C4-2B (cell line): ENCODE results near the gene GNAI2.

ENCODE experiments used
- ZFX ChIP-seq: fragments of 450-650 bp; IDR thresholded peaks from 2 replicates; pipeline ENCODE4 v1.6.1; 2017
- TF ChIP-seq, protein P1 (sequence below): fragments of 450-650 bp; conservative IDR thresholded peaks from 2 replicates; pipeline ENCODE4 v1.5.1; 2017; ENCODE audit warnings: mild to moderate bottlenecking

DNA sequence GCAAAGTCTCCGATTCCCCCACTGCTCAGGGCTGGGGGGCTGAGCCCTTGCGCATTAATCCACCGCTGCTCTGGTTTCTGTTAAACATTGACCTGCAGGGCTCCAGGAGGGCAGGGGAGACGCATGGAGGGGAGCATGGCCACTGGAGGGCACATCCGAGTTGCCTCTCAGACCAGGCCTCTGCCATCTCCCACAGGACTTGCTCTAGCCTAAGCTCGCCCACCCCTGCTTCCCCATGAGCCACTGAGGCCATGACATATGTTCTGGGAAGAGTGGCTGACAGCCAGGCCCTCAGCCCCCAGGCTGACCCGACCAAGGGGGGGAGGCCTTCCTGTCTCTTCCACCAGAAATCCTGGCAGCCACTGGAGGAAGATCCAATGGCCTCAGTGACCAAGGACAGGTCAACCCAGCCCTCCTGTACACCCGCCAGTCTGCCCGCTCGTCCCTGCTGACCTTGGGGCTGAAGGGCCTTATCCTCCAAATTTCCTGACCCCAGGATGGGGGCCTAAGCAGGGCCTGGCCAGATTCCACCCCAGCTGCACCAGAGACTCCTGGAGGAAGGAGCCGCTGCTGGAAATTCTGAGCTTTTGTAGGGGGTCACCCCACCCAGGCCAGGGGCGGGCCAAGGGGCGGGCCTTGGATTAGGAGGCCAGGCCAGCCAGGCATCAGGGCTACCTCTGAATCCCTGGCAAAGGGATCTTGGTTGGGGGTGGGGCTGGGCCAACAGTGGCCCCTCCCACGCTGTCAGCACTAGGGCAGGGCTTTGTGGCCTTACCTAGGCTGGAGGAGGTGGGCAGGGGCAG lies 67.2 kb downstream of the GNAI2 start, which contains the start of gene HYAL1:
- TF ChIP-seq, protein P1, sequence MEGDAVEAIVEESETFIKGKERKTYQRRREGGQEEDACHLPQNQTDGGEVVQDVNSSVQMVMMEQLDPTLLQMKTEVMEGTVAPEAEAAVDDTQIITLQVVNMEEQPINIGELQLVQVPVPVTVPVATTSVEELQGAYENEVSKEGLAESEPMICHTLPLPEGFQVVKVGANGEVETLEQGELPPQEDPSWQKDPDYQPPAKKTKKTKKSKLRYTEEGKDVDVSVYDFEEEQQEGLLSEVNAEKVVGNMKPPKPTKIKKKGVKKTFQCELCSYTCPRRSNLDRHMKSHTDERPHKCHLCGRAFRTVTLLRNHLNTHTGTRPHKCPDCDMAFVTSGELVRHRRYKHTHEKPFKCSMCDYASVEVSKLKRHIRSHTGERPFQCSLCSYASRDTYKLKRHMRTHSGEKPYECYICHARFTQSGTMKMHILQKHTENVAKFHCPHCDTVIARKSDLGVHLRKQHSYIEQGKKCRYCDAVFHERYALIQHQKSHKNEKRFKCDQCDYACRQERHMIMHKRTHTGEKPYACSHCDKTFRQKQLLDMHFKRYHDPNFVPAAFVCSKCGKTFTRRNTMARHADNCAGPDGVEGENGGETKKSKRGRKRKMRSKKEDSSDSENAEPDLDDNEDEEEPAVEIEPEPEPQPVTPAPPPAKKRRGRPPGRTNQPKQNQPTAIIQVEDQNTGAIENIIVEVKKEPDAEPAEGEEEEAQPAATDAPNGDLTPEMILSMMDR, result no peak
- TF ChIP-seq ZFX, result no peak
